Measurements from ENCODE around the gene KLHL33.

The KLHL33 gene

GRCh38 chr14:20412876-20413743 is 22.9 kb downstream of the KLHL33 start, which contains the start of gene TEP1:
Gene TEP1 (minus strand): TSS chr14:20413501. CDS start chr14:20408439, 5,062 bp downstream.
- peak; percentile 63 for DNase-seq

- peak; percentile 17 for DNase-seq
Observed at GRCh38 chr14:20412411-20412810, 23.6 kb downstream of the KLHL33 start.

- no peak for DNase-seq
Observed at GRCh38 chr14:20409226-20409625, 26.7 kb downstream of the KLHL33 start.

- no peak for DNase-seq
Observed at GRCh38 chr14:20403521-20403920, 32.4 kb downstream of the KLHL33 start.

- DNase-seq, result no peak
Observed at GRCh38 chr14:20400965-20401593, 34.9 kb downstream of the KLHL33 start.

- DNase-seq, result no peak
Observed at GRCh38 chr14:20400589-20400964, 35.4 kb downstream of the KLHL33 start.

- no peak for DNase-seq
Observed at GRCh38 chr14:20397511-20397910, 38.5 kb downstream of the KLHL33 start.

- DNase-seq, result no peak
Observed at GRCh38 chr14:20391505-20391904, 44.5 kb downstream of the KLHL33 start.

- no peak for DNase-seq
Observed at GRCh38 chr14:20388159-20388558, 47.8 kb downstream of the KLHL33 start.

GRCh38 chr14:20387576-20387975 is 48.4 kb downstream of the KLHL33 start:
- DNase-seq, result no peak

- no peak for DNase-seq
Observed at GRCh38 chr14:20386276-20386855, 49.6 kb downstream of the KLHL33 start.

- DNase-seq, result no peak
Observed at GRCh38 chr14:20384886-20385285, 51.1 kb downstream of the KLHL33 start.

- DNase-seq, result no peak
Observed at GRCh38 chr14:20384321-20384720, 51.6 kb downstream of the KLHL33 start.

- DNase-seq, result no peak
Observed at GRCh38 chr14:20383636-20384035, 52.3 kb downstream of the KLHL33 start.

GRCh38 chr14:20383032-20383431 is 52.9 kb downstream of the KLHL33 start:
- DNase-seq, result no peak

GRCh38 chr14:20382526-20382925 is 53.4 kb downstream of the KLHL33 start:
- DNase-seq, result no peak

- DNase-seq, result no peak
Observed at GRCh38 chr14:20381341-20381740, 54.6 kb downstream of the KLHL33 start.

- no peak for DNase-seq
Observed at GRCh38 chr14:20380681-20381080, 55.3 kb downstream of the KLHL33 start.

GRCh38 chr14:20379743-20380142 is 56.2 kb downstream of the KLHL33 start:
- DNase-seq, result no peak

- no peak for DNase-seq
Observed at GRCh38 chr14:20377171-20377570, 58.8 kb downstream of the KLHL33 start.

- DNase-seq, result no peak
Observed at GRCh38 chr14:20376071-20376588, 59.8 kb downstream of the KLHL33 start.
